Muscle of arm (tissue), 12 donors: ENCODE data around the gene PACS1. TPM values are rescaled to one million over a fixed set of nuclear protein-coding genes. Genes with fewer than 3 reads are reported as not detected.

Experiments used
- DNase-seq: peaks from one replicate; pipeline ENCODE4 v3.0.0-alpha.2; 2013
- polyA plus RNA-seq, 12 donors: library from polyadenylated mRNA; unstranded; fragments of 120-200 nt; gene quantifications; one replicate each; pipeline ENCODE4 v1.2.1, GENCODE V29; 2013; ENCODE audit not compliant: insufficient read length in 12 of 12

PACS1 gene
- polyA plus RNA-seq, 12 donors: 29.9 to 128 (median 33.8) TPM

GRCh38 chr11:66133216-66133775 lies 63.2 kb downstream of the PACS1 start:
- no peak for DNase-seq

DNA sequence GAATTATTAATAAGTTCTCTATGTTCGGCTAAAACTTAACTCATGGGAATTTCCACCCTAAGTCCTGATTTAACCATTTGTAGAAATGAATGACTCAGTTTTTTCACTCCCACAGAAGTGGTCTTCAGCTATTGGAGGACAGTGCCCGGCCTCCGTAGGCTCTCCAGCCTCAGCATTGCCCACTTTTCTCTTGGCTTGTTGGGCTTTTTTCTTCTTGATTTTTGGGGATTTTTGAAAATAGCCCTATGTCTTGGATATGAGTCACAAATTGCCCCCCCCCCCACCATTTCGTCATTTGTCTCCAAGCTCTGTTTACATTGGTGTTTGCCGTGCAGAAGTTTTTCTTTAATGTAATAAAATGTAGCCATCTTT lies 66.7 kb downstream of the PACS1 start:
- no peak for DNase-seq

GRCh38 chr11:66139817-66140404 lies 69.8 kb downstream of the PACS1 start:
- DNase-seq: no peak

GRCh38 chr11:66142370-66143263 lies 72.5 kb downstream of the PACS1 start:
- no peak for DNase-seq

DNA sequence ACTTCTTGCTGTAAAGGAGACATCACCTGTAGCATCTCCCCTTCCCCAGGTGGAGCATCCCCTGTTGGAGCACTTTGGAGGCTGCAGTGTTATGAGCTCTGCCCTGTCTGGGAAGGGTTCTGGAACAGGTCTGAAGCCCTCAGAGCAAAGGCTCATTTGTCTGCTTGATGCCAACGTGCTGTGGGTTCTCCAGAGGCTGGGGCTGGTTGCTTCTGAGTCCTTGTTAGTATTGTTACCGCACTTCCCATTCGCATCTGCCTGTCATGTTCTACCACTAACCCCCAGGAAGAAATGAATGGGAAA lies 73.1 kb downstream of the PACS1 start:
- DNase-seq: no peak

DNA sequence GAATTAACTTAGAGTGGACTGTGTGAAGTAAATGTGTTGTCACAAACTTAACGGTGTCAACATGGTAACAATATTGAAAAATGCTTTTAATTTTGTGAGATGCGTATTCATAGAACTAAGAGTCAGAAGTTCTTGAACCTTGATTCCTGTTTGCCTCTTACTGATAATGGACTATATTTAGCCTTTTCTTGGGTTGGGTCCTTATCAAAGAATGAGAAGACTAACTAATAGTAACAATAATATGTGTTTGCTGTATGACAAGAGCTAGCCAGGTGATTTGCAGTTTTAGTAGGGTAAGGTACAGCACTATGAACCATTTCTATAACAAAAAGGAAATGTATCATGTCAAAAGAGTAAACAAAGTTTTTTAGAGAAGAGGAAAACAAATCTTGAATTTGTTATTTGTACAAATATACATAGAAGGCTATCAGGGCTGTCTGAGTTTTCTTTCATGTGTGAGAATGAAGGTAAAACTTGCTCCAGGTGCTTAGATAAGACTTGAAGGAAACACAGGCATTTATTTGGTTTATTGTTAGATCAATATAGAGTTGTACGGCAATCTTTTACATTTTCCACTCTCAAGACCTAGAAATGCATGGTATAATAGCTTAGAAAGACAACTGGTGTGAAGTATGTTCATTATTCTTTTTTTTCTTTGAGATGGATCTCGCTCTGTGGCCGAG lies 74.1 kb downstream of the PACS1 start:
- no peak for DNase-seq

DNA sequence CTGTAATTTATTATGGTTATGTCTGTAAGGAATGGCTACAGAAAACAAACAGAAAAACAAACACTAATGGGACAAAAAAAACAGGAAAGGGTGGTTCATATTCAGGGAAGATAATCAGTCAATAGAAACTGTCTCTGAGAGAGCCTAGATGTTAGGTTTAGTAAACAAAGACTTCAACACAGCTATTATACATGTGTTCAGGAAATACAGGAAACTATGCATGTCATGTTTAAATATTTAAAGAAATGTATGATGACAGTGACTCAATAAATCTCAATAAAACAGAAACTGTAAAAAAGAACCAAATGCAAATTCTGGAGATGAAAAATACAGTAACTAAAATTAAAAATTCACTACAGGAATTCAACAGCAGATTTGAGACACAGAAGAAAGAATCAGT lies 76.0 kb downstream of the PACS1 start:
- no peak for DNase-seq

- DNase-seq: no peak
Observed at GRCh38 chr11:66146940-66147339, 76.9 kb downstream of the PACS1 start.

DNA sequence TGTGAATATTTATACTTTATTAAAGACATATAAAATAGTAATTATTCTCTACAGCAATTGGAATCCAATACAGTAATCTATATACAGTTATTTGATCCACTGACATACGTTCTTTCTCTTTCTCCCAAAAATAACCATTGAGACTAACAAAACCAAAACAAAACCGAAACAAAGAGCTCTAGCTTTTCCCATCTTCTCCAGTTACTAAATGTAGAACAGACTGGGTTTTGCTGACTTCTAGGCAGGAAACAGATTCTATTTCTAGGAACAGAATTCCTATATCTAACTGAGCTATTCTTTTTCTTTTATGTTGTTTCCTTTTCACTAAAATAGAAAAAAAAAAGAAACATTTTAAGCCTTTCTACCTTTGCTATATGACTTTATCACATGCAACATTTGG lies 80.1 kb downstream of the PACS1 start:
- DNase-seq: no peak

- no peak for DNase-seq
Observed at GRCh38 chr11:66150725-66151124, 80.7 kb downstream of the PACS1 start.

DNA sequence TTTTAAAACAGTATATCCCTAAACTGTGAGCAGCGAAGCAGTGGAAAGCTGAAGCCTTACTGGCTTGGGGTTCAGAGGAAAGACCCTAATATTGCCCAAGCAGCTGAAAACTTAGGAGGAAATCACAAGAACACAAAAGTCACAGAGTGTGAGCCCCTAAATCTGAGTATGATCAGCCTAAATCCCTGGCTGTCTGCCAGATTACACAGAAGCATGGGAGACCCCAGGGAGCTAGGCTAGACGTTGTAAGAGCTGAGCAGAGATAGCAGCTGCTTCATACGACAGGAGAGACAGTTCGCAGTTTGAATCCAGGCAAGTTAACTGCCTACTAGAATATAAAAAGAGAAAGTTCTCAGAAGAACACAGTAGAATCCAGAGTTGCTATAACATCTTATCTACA lies 81.2 kb downstream of the PACS1 start:
- peak; percentile 48 for DNase-seq

- no peak for DNase-seq
Observed at GRCh38 chr11:66154109-66154508, 84.0 kb downstream of the PACS1 start.

- no peak for DNase-seq
Observed at GRCh38 chr11:66155387-66156073, 85.5 kb downstream of the PACS1 start.

DNA sequence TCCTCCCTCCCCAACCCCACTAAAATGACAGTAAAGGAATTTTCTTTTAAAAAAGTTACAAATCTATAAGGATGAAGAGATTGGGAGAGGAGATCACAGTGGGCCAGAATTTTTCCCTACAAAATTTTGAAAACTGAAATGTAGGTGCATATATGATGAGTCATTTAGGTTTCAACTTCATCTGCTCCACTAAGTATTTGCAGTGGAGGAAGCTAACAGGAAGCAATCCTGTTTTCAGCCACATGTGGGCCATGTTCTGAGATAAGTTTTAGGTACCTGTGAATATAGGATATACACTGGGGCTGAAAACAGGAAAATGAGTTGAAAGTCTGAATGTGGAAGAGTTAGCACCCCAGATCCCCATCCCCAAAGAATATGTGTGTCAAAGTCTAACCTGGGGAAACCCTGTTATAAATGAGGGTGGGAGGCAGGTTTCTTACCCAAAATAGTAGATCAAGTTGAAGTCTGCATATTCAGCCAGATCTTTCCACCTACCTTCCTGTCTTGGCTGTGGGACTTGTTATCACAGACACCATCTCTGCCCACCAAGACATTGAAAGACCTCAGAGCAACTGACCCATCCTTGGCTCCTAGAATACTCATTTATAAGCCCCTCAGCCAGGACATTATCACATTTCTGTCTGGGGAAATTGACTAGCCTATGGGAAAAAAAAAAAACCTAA lies 87.3 kb downstream of the PACS1 start:
- DNase-seq: no peak

- DNase-seq: no peak
Observed at GRCh38 chr11:66158156-66158555, 88.1 kb downstream of the PACS1 start.

DNA sequence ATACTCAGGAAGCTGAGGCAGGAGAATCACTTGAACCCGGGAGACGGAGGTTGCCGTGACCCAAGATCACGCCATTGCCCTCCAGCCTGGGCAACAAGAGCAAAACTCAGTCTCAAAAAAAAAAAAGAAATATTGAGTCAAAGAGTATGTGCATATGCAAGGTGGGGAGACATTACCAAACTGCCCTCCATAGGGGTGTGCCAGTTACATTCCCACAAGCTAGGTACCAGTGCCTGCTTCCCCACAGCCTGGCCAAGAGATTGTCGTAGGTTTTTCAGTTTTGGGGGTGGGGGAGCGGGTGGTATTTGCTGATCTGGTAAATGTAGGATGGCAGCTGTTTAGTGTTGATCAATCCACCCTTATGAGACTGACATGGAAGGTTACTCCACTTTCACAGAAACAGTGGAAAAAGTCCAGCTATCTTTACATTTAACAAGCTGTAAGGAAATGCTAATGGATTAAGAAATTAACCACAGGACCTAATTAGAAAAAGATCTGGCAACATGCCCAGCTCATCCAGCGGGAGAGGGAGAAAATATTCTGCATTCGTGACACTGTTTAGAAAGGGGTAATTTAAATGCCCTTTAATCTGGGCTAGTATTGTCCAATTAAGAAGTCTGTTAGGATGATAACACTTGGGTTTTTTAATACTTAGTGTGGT lies 89.4 kb downstream of the PACS1 start:
- no peak for DNase-seq

- DNase-seq: no peak
Observed at GRCh38 chr11:66160709-66161108, 90.6 kb downstream of the PACS1 start.

DNA sequence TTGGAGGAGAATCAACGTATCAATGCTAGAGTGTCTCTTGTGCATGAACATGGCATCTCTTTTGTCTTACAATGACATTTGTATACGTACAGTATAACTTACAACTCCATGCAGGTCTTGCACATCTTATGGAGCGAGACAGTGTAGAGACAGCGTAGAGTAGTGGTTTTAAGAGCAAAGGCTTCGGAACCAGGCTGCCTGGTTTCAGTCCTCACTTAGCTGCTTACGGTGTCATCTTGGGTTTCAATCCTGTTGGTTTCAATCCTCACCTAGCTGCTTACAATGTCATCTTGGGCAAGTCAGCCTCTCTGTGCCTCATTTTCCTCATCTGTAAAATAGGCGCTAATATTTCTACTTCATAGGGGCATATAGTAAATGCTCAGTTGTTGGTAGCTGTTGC lies 98.2 kb downstream of the PACS1 start:
- DNase-seq: no peak

- no peak for DNase-seq
Observed at GRCh38 chr11:66172146-66172545, 102.1 kb downstream of the PACS1 start.

DNA sequence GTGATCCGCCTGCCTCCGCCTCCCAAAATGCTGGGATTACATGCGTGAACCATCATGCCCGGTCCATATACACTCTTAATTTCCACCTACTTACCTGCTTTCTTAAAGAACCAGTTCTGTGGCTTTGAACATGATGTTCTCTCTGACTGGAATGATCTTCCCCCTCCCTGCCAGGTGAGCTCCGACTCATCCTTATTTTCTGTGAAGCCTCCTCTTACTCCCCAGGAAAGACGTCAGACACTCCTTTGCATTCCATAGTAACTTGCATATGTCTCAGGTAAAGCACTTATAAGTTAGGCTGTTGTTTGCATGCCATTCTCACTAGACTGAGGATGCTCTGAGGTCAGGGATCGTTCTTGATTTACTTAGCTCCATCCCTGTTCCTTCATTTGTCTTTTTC lies 106.6 kb downstream of the PACS1 start:
- DNase-seq: no peak

DNA sequence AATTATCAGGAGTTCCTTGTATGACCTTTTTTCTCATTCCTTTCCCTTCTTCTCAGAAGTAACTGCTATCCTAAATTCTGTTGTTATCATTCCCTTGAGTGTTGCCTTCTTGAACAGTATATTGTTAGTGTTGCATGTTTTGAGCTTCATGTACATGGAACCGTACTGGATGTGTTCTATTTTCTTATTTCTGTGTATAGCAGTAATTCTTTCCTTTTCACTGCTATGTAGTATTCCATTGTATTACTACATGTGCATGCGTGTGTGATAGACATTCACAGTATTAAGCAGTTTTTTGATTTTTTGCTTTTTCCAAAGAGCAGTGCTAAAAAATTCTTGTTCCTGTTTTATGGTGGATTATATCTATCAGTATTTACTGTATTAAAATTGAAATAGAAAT lies 108.1 kb downstream of the PACS1 start:
- DNase-seq: no peak
